ENCODE measurements around the gene CARD11.

CARD11 gene

DNA sequence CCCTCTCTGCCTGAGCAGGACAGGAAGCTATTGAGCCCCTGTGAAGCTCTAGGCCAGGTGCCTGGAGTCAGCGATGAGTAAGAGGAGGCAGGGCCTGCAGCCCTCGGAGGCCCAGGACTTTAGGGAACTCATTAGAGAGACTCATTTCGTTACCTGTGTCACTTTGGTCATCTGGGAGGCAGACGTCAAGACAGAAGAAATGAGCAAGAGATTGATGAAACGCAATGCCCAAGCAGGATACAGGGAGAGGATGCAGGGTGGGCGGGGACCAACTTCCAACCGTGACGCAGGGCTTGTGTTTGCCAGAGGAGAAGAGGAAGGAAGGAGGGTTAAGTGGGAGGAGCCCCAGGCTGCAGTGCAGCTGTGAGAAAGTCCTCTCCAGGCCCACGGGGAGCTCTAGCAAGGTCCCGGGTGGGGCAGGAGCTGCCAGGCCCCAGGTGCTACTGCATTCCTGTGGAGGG lies 173.2 kb downstream of the CARD11 start:
- no peak overlapping the region for H3K9ac ChIP-seq (ENCODE audit: low read depth, low read length)
- no peaks in the 10 kb centered on the region for H3K9me3 ChIP-seq (replicated peaks; ENCODE audit: low read length)
- H3K27me3 ChIP-seq (ENCODE audit: control insufficient read depth, insufficient read depth, low read length): no peaks in the 10 kb centered on the region
- H3K4me3 ChIP-seq (ENCODE audit: low read length): no peak overlapping the region
- H3K4me1 ChIP-seq (ENCODE audit: control insufficient read depth, insufficient read depth, low read length): peaks cover 13% of the 10 kb centered on the region
- H3K4me2 ChIP-seq (ENCODE audit: low read length): peak overlapping the region; percentile 10
- H3K36me3 ChIP-seq (ENCODE audit: insufficient read depth, low read length): no peaks in the 10 kb centered on the region

DNA sequence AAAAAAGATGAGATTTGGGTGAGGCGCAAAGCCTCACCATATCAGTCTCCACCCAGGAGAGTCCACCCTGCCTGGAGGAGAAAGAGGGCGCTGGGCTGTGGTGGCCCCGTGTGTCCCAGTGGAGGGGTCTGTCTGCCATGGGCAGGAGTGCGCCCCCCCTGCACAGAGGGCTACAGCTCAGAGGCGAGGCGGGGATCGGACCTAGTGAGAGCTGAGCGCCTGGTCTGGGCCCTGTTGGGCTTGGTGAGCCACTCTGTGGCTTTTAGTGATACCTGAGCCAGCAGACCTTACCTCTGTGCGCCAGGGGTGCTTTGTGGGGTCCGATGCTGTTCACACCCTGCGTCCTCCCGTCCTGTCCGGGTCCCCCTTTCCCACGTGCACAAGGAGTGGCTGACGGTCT lies 173.7 kb downstream of the CARD11 start:
- no peak overlapping the region for H3K9ac ChIP-seq (ENCODE audit: low read depth, low read length)
- peaks cover 13% of the 10 kb centered on the region for H3K4me1 ChIP-seq (ENCODE audit: control insufficient read depth, insufficient read depth, low read length)
- no peaks in the 10 kb centered on the region for H3K27me3 ChIP-seq (ENCODE audit: control insufficient read depth, insufficient read depth, low read length)
- no peaks in the 10 kb centered on the region for H3K9me3 ChIP-seq (replicated peaks; ENCODE audit: low read length)
- H3K4me2 ChIP-seq (ENCODE audit: low read length): peak overlapping the region; percentile 0
- no peak overlapping the region for H3K4me3 ChIP-seq (ENCODE audit: low read length)
- no peaks in the 10 kb centered on the region for H3K36me3 ChIP-seq (ENCODE audit: insufficient read depth, low read length)

DNA sequence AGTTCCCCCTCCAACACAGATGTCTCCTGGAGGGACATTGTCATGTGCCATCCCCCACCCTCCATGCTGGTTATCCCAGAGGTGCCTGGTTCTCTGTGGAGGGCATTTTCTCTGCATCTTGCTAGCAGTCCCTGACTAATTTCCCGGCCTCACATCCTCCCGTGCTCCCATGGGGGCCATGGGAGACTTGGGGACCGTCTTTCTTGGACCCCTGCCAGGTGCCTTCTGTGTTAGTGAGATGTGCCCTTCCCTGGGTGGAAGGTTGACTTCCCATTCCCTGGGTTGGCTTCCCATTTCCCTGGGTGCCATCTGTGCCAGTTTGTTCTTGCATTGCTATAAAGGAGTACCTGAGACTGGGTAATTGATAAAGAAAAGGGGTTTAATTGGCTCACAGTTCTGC lies 177.1 kb downstream of the CARD11 start:
- Histone ChIP-seq H3K36me3 (ENCODE audit: insufficient read depth, low read length) (no peaks in the 10 kb centered on the region), H3K4me3 (ENCODE audit: low read length) (no peak overlapping the region), H3K27me3 (ENCODE audit: control insufficient read depth, insufficient read depth, low read length) (no peaks in the 10 kb centered on the region), H3K9ac (ENCODE audit: low read depth, low read length) (no peak overlapping the region), H3K4me2 (ENCODE audit: low read length) (no peak overlapping the region), H3K4me1 (ENCODE audit: control insufficient read depth, insufficient read depth, low read length) (peaks cover 29% of the 10 kb centered on the region), H3K9me3 (replicated peaks; ENCODE audit: low read length) (no peaks in the 10 kb centered on the region)

DNA sequence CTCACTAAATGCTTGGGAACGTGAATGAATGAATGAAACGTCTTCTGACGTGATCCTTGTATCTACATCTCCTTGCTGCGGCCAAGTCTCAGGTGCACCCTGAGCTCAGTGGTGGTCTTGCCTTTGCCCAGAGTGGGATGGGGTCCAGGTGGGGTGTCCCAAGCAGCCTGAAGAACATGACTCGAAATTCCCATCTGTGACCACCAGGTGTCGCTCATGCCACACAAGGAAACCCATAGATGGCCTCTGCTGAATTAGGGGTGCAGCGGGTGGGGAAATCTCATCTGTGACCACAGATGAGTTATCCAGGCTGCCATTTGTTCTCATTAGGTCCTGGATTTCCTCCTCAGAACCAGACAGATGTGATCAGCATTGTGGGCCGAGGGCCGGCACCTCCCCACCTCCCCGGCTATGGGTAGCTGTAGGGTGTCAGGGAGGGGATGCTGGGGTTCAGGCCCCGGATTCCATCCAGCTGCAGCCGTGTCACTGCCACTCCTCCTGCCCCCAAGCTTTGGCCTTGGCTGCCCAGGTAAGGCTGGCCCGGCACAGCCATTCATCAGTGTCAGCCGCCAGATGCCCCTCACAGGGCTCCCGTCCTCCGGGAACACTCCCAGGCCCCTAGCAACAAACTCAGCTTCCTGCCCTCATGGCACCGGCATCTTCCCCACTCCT lies 178.5 kb downstream of the CARD11 start:
- no peaks in the 10 kb centered on the region for H3K9me3 ChIP-seq (replicated peaks; ENCODE audit: low read length)
- H3K4me1 ChIP-seq (ENCODE audit: control insufficient read depth, insufficient read depth, low read length): peaks cover 23% of the 10 kb centered on the region
- no peaks in the 10 kb centered on the region for H3K36me3 ChIP-seq (ENCODE audit: insufficient read depth, low read length)
- no peak overlapping the region for H3K4me2 ChIP-seq (ENCODE audit: low read length)
- no peak overlapping the region for H3K9ac ChIP-seq (ENCODE audit: low read depth, low read length)
- H3K4me3 ChIP-seq (ENCODE audit: low read length): no peak overlapping the region
- H3K27me3 ChIP-seq (ENCODE audit: control insufficient read depth, insufficient read depth, low read length): no peaks in the 10 kb centered on the region

DNA sequence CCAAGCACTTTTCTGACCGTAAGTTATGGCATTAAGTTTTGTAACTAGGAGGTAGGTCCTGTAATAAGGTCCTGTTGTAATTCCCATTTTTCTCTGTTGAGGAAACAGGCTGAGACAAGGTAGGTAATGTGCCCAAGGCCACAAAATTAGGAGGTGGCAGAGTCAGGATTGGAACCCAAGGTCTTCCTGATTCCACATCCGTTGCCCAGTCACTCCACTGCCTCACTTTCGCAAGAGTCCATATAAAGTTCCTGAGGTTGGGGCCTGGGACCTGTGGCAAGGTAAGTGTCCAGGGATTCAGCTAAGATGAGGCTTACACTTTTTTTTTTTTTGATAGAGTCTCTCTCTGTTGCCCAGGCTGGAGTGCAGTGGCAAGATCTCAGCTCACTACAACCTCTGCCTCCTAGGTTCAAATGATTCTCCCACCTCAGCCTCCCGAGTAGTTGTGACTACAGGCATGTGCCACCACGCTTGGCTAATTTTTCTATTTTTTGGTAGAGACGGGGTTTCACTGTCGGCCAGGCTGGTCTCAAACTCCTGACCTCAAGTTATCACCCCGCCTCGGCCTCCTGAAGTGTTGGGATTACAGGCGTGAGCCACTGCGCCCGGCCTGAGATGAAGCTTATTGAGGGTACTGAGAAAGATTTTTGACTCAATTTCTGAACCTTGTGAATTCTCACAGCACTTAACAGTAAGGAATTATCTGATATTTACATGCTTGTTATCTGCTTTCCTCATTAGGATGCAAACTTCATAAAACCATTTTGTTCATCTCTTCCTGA lies 179.3 kb downstream of the CARD11 start:
- Histone ChIP-seq H3K4me3 (ENCODE audit: low read length) (peak overlapping the region; percentile 37), H3K36me3 (ENCODE audit: insufficient read depth, low read length) (no peaks in the 10 kb centered on the region), H3K9me3 (replicated peaks; ENCODE audit: low read length) (no peaks in the 10 kb centered on the region), H3K27me3 (ENCODE audit: control insufficient read depth, insufficient read depth, low read length) (no peaks in the 10 kb centered on the region), H3K4me2 (ENCODE audit: low read length) (peak overlapping the region; percentile 65), H3K4me1 (ENCODE audit: control insufficient read depth, insufficient read depth, low read length) (peaks cover 23% of the 10 kb centered on the region), H3K9ac (ENCODE audit: low read depth, low read length) (peak overlapping the region; percentile 84)

DNA sequence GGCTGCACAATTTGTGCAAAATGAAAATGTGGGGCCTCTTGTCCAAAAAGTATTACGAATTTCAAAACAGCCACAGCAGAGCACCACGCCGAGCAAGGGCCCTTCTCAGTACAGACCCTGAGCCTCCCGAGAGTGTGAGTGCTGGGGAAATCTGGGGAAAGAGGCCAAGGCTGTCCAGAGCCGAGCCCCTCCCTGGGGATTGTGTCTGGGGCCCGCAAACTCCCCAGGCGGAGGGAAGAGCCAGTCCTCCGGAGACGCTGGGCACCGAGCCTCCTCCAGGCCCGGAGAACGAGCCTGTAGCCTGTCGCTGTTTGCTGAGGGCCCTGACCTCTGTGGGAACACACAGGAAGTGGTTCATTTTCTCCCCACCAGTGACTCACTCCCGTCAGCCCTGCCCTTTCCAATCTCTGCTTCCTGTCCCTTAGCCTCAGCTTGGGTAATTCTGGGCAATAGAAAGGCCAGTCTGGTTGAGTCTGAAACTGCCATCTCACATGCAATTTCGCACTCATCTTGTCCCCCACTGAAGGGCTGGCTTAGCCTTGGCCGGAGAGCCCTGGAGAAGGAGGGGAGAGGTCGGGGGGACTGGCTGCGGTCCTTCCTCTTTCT lies 180.1 kb downstream of the CARD11 start:
- peak overlapping the region; percentile 65 for H3K4me2 ChIP-seq (ENCODE audit: low read length)
- peak overlapping the region; percentile 84 for H3K9ac ChIP-seq (ENCODE audit: low read depth, low read length)
- H3K4me1 ChIP-seq (ENCODE audit: control insufficient read depth, insufficient read depth, low read length): peaks cover 23% of the 10 kb centered on the region
- H3K4me3 ChIP-seq (ENCODE audit: low read length): peak overlapping the region; percentile 37
- no peaks in the 10 kb centered on the region for H3K27me3 ChIP-seq (ENCODE audit: control insufficient read depth, insufficient read depth, low read length)
- H3K36me3 ChIP-seq (ENCODE audit: insufficient read depth, low read length): no peaks in the 10 kb centered on the region
- no peaks in the 10 kb centered on the region for H3K9me3 ChIP-seq (replicated peaks; ENCODE audit: low read length)

DNA sequence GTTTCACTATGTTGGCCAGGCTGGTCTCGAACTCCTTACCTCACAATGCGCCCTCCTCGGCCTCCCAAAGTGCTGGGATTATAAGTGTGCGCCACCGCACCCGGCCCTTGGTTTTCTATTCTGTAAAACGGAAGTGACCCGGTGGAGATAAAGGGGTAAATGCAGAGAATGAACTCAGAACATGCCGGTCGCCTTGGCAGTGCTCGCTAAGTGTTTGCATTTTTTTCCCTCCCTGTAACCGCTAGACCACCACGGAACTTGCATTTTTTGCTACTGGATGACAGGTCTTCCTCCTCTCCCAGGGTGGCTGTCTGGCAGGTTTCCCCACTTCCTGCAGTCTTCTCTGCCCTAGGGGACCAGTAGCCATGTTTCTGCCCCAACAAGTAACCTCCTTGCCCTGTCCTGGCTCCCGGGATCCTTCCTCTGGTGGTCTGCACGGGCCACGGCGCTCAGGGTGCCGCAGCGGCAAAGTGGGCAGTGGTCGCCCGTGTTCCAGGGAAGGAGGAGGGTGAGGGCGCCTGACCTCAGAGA lies 180.8 kb downstream of the CARD11 start:
- H3K9me3 ChIP-seq (replicated peaks; ENCODE audit: low read length): no peaks in the 10 kb centered on the region
- H3K4me3 ChIP-seq (ENCODE audit: low read length): peak overlapping the region; percentile 37
- H3K9ac ChIP-seq (ENCODE audit: low read depth, low read length): peak overlapping the region; percentile 84
- H3K36me3 ChIP-seq (ENCODE audit: insufficient read depth, low read length): no peaks in the 10 kb centered on the region
- H3K4me2 ChIP-seq (ENCODE audit: low read length): peak overlapping the region; percentile 65
- H3K4me1 ChIP-seq (ENCODE audit: control insufficient read depth, insufficient read depth, low read length): peaks cover 23% of the 10 kb centered on the region
- no peaks in the 10 kb centered on the region for H3K27me3 ChIP-seq (ENCODE audit: control insufficient read depth, insufficient read depth, low read length)

DNA sequence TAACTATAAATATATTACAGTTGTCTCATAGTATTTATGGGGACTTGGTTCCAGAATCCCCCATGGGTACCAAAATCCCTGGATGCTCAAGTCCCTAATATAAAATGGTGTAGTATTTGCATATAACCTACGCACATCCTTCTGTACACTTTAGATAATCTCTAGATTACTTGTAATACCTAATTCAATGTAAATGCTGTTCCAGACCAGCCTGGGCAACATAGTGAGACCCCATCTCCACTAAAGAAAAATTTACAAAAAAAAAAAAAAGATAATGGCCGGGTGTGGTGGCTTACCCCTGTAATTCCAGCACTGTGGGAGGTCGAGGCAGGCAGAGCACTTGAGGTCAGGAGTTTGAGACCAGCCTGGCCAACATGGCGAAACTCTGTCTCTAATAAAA lies 182.2 kb downstream of the CARD11 start:
- Histone ChIP-seq H3K36me3 (ENCODE audit: insufficient read depth, low read length) (no peaks in the 10 kb centered on the region), H3K4me3 (ENCODE audit: low read length) (no peak overlapping the region), H3K9ac (ENCODE audit: low read depth, low read length) (no peak overlapping the region), H3K27me3 (ENCODE audit: control insufficient read depth, insufficient read depth, low read length) (no peaks in the 10 kb centered on the region), H3K9me3 (replicated peaks; ENCODE audit: low read length) (no peaks in the 10 kb centered on the region), H3K4me2 (ENCODE audit: low read length) (no peak overlapping the region), H3K4me1 (ENCODE audit: control insufficient read depth, insufficient read depth, low read length) (peaks cover 23% of the 10 kb centered on the region)

DNA sequence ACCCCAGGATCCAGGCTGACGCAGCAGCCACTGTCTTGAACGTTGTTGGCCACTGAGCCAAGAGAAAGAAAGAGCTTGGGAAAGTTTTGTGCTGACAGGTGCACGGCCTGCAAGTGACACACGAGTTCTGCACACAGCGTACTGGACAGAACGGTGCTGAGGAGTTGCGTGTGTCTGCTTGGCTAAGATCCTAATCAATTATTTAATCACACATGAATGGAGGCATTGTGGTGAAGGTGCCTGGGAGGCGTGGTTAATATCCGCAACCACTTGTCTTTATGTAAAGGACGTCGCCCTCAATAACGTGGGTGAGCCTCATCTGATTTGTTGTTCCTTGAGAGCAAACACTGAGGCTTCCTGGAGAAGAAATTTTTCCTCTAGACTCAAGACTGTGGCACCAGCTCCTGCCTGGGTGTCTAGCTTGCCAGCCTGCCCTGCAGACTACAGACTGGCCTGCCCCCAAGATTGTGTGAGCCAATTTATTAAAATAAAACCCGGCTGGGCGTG lies 183.0 kb downstream of the CARD11 start:
- Histone ChIP-seq H3K4me1 (ENCODE audit: control insufficient read depth, insufficient read depth, low read length) (peaks cover 23% of the 10 kb centered on the region), H3K9ac (ENCODE audit: low read depth, low read length) (no peak overlapping the region), H3K4me3 (ENCODE audit: low read length) (no peak overlapping the region), H3K4me2 (ENCODE audit: low read length) (no peak overlapping the region), H3K27me3 (ENCODE audit: control insufficient read depth, insufficient read depth, low read length) (no peaks in the 10 kb centered on the region), H3K9me3 (replicated peaks; ENCODE audit: low read length) (no peaks in the 10 kb centered on the region), H3K36me3 (ENCODE audit: insufficient read depth, low read length) (no peaks in the 10 kb centered on the region)

DNA sequence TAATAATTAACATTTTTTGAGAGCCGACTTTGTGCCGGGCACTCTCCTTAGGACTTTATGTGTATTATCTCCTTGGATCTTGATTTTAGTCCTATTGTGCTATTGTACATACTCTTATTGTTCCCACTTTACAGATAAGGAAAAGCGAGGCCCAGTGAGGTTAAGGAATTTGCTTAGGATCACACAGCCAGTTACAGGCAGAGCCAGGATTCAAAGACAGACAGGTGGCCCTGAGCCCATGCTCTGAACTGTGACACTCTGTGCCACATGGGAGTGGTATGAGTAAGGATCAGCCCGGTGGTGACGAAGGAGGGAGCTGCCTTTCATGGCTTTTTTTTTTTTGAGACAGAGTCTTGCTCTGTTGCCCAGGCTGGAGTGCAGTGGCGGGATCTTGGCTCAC lies 183.7 kb downstream of the CARD11 start:
- H3K27me3 ChIP-seq (ENCODE audit: control insufficient read depth, insufficient read depth, low read length): no peaks in the 10 kb centered on the region
- H3K9ac ChIP-seq (ENCODE audit: low read depth, low read length): no peak overlapping the region
- no peak overlapping the region for H3K4me2 ChIP-seq (ENCODE audit: low read length)
- no peak overlapping the region for H3K4me3 ChIP-seq (ENCODE audit: low read length)
- H3K9me3 ChIP-seq (replicated peaks; ENCODE audit: low read length): no peaks in the 10 kb centered on the region
- H3K36me3 ChIP-seq (ENCODE audit: insufficient read depth, low read length): no peaks in the 10 kb centered on the region
- H3K4me1 ChIP-seq (ENCODE audit: control insufficient read depth, insufficient read depth, low read length): peaks cover 22% of the 10 kb centered on the region

DNA sequence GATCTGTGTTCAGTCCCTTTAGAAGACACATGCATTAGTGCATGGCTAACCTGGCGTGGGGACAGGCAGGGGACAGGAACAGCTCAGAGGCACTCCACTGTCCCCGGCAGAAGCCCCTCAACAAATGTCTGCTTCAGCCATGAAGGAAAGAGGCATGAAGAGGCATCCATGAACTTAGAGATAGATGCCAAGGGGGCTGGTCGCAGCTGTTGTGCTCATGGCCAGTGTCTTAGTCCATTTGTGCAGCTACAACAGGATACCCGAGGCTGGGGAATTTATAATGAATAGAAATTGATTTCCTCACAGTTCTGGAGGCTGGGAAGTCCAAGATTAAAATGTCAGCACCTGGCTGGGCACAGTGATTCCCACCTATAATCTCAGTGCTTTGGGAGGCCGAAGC lies 185.0 kb downstream of the CARD11 start:
- no peaks in the 10 kb centered on the region for H3K36me3 ChIP-seq (ENCODE audit: insufficient read depth, low read length)
- H3K4me1 ChIP-seq (ENCODE audit: control insufficient read depth, insufficient read depth, low read length): peaks cover 9% of the 10 kb centered on the region
- H3K9ac ChIP-seq (ENCODE audit: low read depth, low read length): no peak overlapping the region
- H3K9me3 ChIP-seq (replicated peaks; ENCODE audit: low read length): no peaks in the 10 kb centered on the region
- no peak overlapping the region for H3K4me2 ChIP-seq (ENCODE audit: low read length)
- no peaks in the 10 kb centered on the region for H3K27me3 ChIP-seq (ENCODE audit: control insufficient read depth, insufficient read depth, low read length)
- H3K4me3 ChIP-seq (ENCODE audit: low read length): no peak overlapping the region

Measured in skeletal muscle satellite cell (primary cell).